Uterus (tissue), 2 donors: ENCODE results near the gene PTPRZ1.

Experiments
- POLR2A ChIP-seq, 2 donors: fragments of 450-650 bp; IDR thresholded peaks; one replicate each; pipeline ENCODE4 v1.6.1; 2016; ENCODE audit warnings: antibody characterized with exemption in 2 of 2, mild to moderate bottlenecking in 1 of 2, moderate library complexity in 1 of 2
- TF ChIP-seq, protein P1 (sequence below), 4 experiments: fragments of 200-600 bp in 2 of 4; fragments of 450-650 bp in 2 of 4; sonication (generic) in 2 of 4; IDR thresholded peaks; one replicate each; pipeline ENCODE4 v1.5.1; 2016 to 2019; ENCODE audit warnings: antibody characterized with exemption in 4 of 4, mild to moderate bottlenecking in 2 of 4, moderate library complexity in 1 of 4

DNA sequence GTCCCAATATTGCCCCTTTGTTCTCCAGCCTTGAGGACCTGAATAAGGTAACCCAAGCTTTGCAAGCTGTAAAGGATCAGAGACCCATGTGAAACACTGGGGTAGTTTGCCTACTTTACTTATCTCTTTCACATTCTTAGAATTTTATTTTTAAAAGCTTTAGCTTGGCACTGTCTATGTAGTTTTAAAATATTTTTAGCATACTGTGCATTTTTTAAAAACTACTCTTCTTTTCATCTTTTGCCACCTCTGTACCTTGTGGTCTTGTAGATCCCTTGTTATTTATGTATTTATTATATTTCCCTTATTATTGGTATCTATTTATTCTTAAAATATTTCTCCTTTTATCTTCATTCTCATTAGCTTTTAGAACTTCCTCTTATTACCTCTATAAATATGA lies 12.0 kb upstream of the PTPRZ1 start:
- TF ChIP-seq, protein P1, sequence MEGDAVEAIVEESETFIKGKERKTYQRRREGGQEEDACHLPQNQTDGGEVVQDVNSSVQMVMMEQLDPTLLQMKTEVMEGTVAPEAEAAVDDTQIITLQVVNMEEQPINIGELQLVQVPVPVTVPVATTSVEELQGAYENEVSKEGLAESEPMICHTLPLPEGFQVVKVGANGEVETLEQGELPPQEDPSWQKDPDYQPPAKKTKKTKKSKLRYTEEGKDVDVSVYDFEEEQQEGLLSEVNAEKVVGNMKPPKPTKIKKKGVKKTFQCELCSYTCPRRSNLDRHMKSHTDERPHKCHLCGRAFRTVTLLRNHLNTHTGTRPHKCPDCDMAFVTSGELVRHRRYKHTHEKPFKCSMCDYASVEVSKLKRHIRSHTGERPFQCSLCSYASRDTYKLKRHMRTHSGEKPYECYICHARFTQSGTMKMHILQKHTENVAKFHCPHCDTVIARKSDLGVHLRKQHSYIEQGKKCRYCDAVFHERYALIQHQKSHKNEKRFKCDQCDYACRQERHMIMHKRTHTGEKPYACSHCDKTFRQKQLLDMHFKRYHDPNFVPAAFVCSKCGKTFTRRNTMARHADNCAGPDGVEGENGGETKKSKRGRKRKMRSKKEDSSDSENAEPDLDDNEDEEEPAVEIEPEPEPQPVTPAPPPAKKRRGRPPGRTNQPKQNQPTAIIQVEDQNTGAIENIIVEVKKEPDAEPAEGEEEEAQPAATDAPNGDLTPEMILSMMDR (IDR thresholded peaks at IDR 0.05), result no peak
- no peak for TF ChIP-seq POLR2A (IDR thresholded peaks at IDR 0.05)
